ENCODE data around the gene DLD.
"Not testable (repeated sequence)": the region's sequence is repeated elsewhere in the genome, so short reads cannot be mapped to it uniquely, and the experiment has no call there.

- not testable (repeated sequence) for TF ChIP-seq CTCF (IDR thresholded peaks at IDR 0.05); PHF8 (IDR thresholded peaks at IDR 0.05; ENCODE audit: borderline replicate concordance, low read depth); MAZ (IDR thresholded peaks at IDR 0.05; ENCODE audit: borderline replicate concordance, low read depth, low read length); MYC (IDR thresholded peaks at IDR 0.05; ENCODE audit: borderline replicate concordance, low read length); EP300 (IDR thresholded peaks at IDR 0.05); KDM5A (IDR thresholded peaks at IDR 0.05)
Measured at GRCh38 chr7:107848211-107848610, 42.8 kb upstream of the DLD start.
